Suprapubic skin (tissue), 4 donors: ENCODE data around the gene ADAP1. TPM values are rescaled to one million over a fixed set of nuclear protein-coding genes. Genes with fewer than 3 reads are reported as not detected.
A peak's percentile ranks its signal among the peaks of the same experiment; 100 is the strongest.

Experiments used
- DNase-seq, 2 donors: peaks; one replicate each; pipeline ENCODE4 v3.0.0-alpha.2; 2019; ENCODE audit warnings: low spot score in 2 of 2
- H3K27ac ChIP-seq: fragments of 200-600 bp; sonication (generic); one replicate; pipeline ENCODE4 v1.5.1; 2019
- H3K27me3 ChIP-seq: fragments of 200-600 bp; sonication (generic); one replicate; pipeline ENCODE4 v1.5.1; 2019
- H3K36me3 ChIP-seq: fragments of 200-600 bp; sonication (generic); one replicate; pipeline ENCODE4 v1.5.1; 2019
- H3K4me1 ChIP-seq: fragments of 200-600 bp; sonication (generic); one replicate; pipeline ENCODE4 v1.5.1; 2019
- H3K4me3 ChIP-seq: fragments of 200-600 bp; sonication (generic); one replicate; pipeline ENCODE4 v1.5.1; 2019; ENCODE audit warnings: mild to moderate bottlenecking
- H3K9me3 ChIP-seq: fragments of 200-600 bp; sonication (generic); one replicate; pipeline ENCODE4 v1.5.1; 2019
- EP300 ChIP-seq: sonication (generic); formaldehyde crosslinking; IDR thresholded peaks from one replicate; pipeline ENCODE4 v1.6.1; 2017; ENCODE audit warnings: antibody characterized with exemption
- POLR2A ChIP-seq, 2 donors: fragments of 450-650 bp; IDR thresholded peaks; one replicate each; pipeline ENCODE4 v1.6.1; 2017; ENCODE audit warnings: antibody characterized with exemption in 2 of 2, mild to moderate bottlenecking in 2 of 2, moderate library complexity in 2 of 2
- POLR2AphosphoS5 ChIP-seq, 3 donors: sonication (generic); formaldehyde crosslinking; IDR thresholded peaks; one replicate each; pipeline ENCODE4 v1.6.1; 2017; ENCODE audit warnings: antibody characterized with exemption in 3 of 3
- WGBS: methylation state at CpG from one replicate; pipeline ENCODE4 v1.1.5; 2018; 5-methylcytosine and 5-hydroxymethylcytosine counted together
- total RNA-seq, 4 donors: library from RNA; depleted of rRNA; stranded (reverse); fragments of >200 nt; gene quantifications; one replicate each; pipeline ENCODE4 v1.1.0, GENCODE V29; 2016
- TF ChIP-seq, protein P1 (sequence below), 2 donors: fragments of 200-600 bp in 1 of 2; fragments of 450-650 bp in 1 of 2; sonication (generic) in 1 of 2; IDR thresholded peaks; one replicate each; pipeline ENCODE4 v1.5.1; 2016 to 2019; ENCODE audit warnings: antibody characterized with exemption in 2 of 2, mild to moderate bottlenecking in 1 of 2, moderate library complexity in 1 of 2

The ADAP1 gene
- total RNA-seq, 4 donors from 2014 or later, result 4.1 to 9.1 (median 6.3) TPM

DNA sequence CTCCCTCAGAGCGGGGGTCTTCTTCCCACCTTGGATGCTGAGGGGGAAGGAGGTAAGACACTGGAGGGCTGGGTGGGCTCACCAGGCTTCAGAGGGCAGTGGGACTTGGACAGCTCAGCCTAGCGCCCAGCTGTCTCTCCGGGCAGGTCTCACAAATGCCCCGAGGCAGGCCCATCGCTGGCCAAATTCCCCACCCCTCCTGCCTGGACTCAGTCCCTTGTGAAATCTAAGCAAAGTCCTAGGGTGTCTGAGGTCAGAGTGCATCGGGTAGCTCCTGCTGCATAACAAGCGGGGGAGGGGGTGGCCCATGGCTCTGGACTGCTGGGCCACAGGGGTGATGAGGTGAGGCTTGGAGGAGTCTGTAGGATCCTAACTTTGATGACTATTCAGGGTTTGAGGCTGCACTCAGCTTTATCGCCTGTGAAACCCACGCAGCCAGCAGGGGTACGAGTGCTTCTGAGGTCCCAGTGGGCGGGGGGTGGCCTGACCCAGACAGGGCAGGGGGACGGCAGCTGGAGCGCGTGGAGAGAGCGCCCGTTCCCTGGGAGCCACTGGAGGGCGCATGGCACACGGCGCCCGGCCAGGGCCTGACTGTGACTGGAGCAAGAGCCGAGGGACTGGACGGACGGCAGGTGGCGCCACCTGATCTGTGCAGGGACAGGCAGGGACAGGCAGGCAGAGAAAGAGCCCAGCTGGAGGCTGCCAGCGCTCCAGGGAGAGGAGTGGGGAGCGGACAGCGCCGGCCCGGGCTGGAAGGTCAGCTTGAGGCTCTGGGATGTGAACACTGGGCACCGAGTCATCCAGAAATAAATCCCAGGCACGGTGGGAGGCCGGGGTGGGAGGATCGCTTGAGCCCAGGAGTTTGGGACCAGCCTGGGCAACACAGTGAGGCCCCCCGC, 38.5 kb upstream of the ADAP1 start:
- peaks cover 15% of the 10 kb centered on the region for H3K36me3 ChIP-seq
- TF ChIP-seq POLR2AphosphoS5 (IDR thresholded peaks at IDR 0.05), result peak in 1 of 3 donors; percentile 39
- TF ChIP-seq, protein P1, sequence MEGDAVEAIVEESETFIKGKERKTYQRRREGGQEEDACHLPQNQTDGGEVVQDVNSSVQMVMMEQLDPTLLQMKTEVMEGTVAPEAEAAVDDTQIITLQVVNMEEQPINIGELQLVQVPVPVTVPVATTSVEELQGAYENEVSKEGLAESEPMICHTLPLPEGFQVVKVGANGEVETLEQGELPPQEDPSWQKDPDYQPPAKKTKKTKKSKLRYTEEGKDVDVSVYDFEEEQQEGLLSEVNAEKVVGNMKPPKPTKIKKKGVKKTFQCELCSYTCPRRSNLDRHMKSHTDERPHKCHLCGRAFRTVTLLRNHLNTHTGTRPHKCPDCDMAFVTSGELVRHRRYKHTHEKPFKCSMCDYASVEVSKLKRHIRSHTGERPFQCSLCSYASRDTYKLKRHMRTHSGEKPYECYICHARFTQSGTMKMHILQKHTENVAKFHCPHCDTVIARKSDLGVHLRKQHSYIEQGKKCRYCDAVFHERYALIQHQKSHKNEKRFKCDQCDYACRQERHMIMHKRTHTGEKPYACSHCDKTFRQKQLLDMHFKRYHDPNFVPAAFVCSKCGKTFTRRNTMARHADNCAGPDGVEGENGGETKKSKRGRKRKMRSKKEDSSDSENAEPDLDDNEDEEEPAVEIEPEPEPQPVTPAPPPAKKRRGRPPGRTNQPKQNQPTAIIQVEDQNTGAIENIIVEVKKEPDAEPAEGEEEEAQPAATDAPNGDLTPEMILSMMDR (IDR thresholded peaks at IDR 0.05), result peak; percentile 98 to 100
- TF ChIP-seq POLR2A (IDR thresholded peaks at IDR 0.05), result no peak
- TF ChIP-seq EP300, result no peak
- DNase-seq, result peak; percentile 97 to 98
- H3K27ac ChIP-seq, result no peak overlapping the region
- H3K4me1 ChIP-seq, result peaks cover 36% of the 10 kb centered on the region
- WGBS, result 100% methylated on average over 1 of the region's 34 CpGs
- H3K9me3 ChIP-seq, result no peaks in the 10 kb centered on the region
- H3K4me3 ChIP-seq, result no peak overlapping the region
- H3K27me3 ChIP-seq, result peaks cover 42% of the 10 kb centered on the region

DNA sequence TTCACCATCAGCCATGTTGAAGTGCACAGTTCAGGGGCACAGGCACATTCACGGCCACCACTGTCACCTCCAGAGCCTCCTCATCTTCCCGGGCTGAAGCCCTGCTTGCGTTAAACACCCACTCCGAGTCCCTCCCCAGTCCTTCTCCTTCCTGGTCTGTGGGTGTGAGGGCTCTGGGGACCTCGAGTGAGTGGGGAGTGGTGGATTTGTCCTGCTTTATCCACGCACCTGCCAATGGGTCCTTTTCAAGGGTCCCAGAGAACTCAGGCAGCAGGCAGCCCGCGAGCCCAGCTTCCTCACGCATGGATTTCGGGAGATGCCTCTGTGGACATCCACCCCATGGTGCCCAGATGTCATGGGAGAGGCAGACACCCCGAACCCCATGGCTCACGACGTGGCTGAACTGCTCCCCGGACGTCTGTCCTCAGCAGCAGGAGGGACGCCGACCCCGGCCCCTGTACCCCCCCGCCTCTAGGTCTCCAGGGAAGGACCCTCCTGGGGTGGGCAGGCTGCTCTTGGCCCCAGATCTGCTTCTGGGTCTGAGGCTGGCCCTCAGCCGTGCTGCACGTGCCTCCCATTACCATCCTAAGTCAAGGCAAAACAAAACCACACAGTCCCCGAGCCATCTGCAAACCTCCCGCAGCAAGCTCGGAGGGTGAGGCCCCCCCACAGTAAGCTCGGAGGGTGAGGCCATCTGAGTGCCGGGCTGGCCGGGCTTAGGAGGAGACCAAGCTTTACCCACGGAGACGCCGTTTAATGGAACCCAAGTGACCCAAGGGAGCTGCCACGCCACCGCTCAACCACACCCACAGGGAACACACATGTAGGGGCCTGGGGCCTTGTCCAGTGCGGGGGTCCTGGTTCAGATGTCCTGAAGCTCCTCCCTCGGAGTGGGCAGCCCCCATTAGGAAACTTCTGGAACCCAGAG, 37.5 kb upstream of the ADAP1 start:
- Histone ChIP-seq H3K9me3 (no peaks in the 10 kb centered on the region), H3K36me3 (peaks cover 10% of the 10 kb centered on the region), H3K4me3 (no peak overlapping the region), H3K4me1 (peaks cover 31% of the 10 kb centered on the region), H3K27ac (no peak overlapping the region), H3K27me3 (peaks cover 52% of the 10 kb centered on the region)
- peak in 1 of 2 donors; percentile 65 for DNase-seq
- TF ChIP-seq, protein P1 (IDR thresholded peaks at IDR 0.05), result no peak
- 48% methylated on average over 7 of the region's 34 CpGs for WGBS

DNA sequence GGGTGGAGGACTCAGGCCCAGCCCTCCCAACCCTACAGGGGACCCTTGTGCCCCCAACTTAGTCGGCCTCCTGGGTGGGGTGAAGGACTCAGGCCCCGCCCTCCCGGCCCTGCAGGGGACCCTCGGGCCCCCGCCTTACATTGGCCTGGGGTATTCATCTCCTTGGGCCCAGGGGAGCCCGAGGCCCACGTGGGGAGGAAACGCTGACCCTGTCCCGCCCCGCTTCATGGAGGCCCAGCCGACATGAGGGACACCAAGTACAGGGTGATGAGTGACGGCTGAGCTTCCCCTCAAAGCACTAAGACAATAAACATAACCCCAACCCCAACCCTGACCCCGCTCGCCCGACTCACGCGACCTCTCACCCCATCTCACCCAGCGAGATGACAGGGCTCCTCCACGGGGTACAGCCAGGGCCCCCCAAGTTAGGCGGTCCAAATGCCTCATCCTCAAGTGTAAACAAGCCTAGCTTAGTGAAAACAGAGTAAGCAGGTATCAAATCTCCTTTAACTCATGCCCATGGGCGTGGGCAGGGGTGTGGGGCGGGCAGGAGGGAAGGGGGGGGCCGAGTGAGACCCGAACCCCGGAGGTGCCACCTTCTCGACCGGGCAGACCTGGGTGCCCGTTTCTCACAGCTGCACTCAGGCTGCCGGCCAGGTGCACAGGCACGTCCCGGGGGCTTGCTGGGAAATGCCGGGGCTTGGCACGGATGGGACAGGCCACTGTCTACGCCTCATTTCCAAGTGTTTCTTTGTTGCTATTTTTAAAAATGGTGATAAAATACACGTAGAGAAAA, 36.7 kb upstream of the ADAP1 start:
- 43% methylated on average over 34 of the region's 35 CpGs for WGBS
- no peak for TF ChIP-seq POLR2AphosphoS5 (IDR thresholded peaks at IDR 0.05)
- TF ChIP-seq, protein P1 (IDR thresholded peaks at IDR 0.05), result no peak
- TF ChIP-seq EP300, result no peak
- TF ChIP-seq POLR2A (IDR thresholded peaks at IDR 0.05), result no peak
- no peaks in the 10 kb centered on the region for H3K9me3 ChIP-seq
- H3K27ac ChIP-seq, result no peak overlapping the region
- H3K36me3 ChIP-seq, result peaks cover 3% of the 10 kb centered on the region
- DNase-seq, result no peak
- peaks cover 54% of the 10 kb centered on the region for H3K27me3 ChIP-seq
- H3K4me3 ChIP-seq, result no peak overlapping the region
- H3K4me1 ChIP-seq, result peaks cover 31% of the 10 kb centered on the region

DNA sequence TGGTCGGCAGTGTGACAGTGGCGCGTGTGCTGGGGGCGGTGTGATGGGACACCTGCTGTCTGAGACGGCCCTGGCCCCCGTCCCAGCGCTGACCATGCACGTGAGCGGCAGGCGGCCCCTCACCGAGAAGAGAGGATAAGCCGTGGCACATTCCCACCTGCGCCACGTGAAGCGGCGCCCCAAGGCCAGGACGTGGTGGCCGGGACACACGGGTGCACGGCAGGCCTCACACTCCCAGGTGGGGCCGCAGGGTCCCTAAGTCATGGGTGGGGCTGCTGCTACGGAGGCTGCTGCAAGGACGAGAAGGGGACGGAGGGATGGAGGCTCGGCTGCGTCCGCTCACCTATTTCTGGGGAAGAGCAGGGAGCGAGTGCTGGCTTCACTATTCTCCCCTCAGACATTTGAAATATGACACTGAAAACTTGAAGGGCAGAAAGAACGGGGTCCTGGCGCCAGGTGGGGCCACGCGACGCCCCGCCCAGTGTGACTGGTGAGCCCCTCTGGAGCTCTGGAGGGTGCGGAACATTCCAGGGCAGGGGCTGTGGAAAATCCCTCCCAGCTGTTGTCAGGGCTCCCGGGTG, 36.0 kb upstream of the ADAP1 start:
- Histone ChIP-seq H3K4me1 (peaks cover 31% of the 10 kb centered on the region), H3K9me3 (no peaks in the 10 kb centered on the region), H3K36me3 (no peaks in the 10 kb centered on the region), H3K27ac (no peak overlapping the region), H3K4me3 (no peak overlapping the region), H3K27me3 (peaks cover 58% of the 10 kb centered on the region)
- DNase-seq, result no peak
- TF ChIP-seq, protein P1 (IDR thresholded peaks at IDR 0.05), result no peak
- no peak for TF ChIP-seq POLR2A (IDR thresholded peaks at IDR 0.05)
- no peak for TF ChIP-seq EP300
- TF ChIP-seq POLR2AphosphoS5 (IDR thresholded peaks at IDR 0.05), result no peak
- 58% methylated on average over 25 of the region's 36 CpGs for WGBS
